Heart left ventricle (tissue), 13 donors: ENCODE data around the gene TNS1.

Experiments used
- CTCF ChIP-seq, 12 donors: fragments of 200-600 bp; sonication (generic) in 4 of 12; IDR thresholded peaks; one replicate each; pipeline versions ENCODE4 v1.5.0 to v1.8.0; 2018 to 2022; ENCODE audit warnings: antibody characterized with exemption in 12 of 12, mild to moderate bottlenecking in 5 of 12
- POLR2A ChIP-seq, 2 donors: fragments of 450-650 bp; IDR thresholded peaks; one replicate each; pipeline ENCODE4 v1.6.1; 2017; ENCODE audit warnings: antibody characterized with exemption in 2 of 2, mild to moderate bottlenecking in 2 of 2, moderate library complexity in 2 of 2
- donor health status: ischemic (EF 13 %, LVEDD 7.1; RV severe dilation, severe dysfunction).
- donor health status: DM: no; HTN: yes; CAD: no.
- donor health status: DM: no; HTN: no; CAD: no.
- donor health status: ischemic (EF 25% LVEDD 6.9; RV normal size, moderate dysfunction).
- donor health status: ischemic (EF 25% LVEDD 5.7; RV mildly dilated, moderate dysfunction).
- donor health status: ischemic (EF 35%, LVEDD 5.7; RV mildly dilated, moderate dysfunction).
- donor health status: nonischemic (EF 11% LVEDD 7.7; RV severe dilation, severe dysfunction).
- donor health status: DM: yes; HTN: yes; CAD: no.
- donor health status: PGD.
- donor health status: ischemic (EF 29% LVEDD 5.4; RV normal size, mild dysfunction).
- donor health status: nonischemic (EF 23%, LVEDD 6.1; RV moderate dilation, normal function).

GRCh38 chr2:217993138-217993537 lies 9.7 kb downstream of the TNS1 start:
- TF ChIP-seq CTCF (IDR thresholded peaks at IDR 0.05) (no peak), POLR2A (IDR thresholded peaks at IDR 0.05) (no peak)
